IPS-20b (cell line): ENCODE results near the gene F7.

Experiments
- H3K27ac ChIP-seq: one replicate; pipeline ENCODE4 v1.5.1; 2013; ENCODE audit warnings: low read length
- H3K27me3 ChIP-seq: 2 replicates; pipeline ENCODE4 v1.6.1; 2013; ENCODE audit warnings: mild to moderate bottlenecking, low read length, inconsistent platforms; ENCODE audit not compliant: insufficient read depth
- H3K36me3 ChIP-seq: 2 replicates; pipeline ENCODE4 v1.6.1; 2013; ENCODE audit warnings: low read depth, mild to moderate bottlenecking, inconsistent platforms, low read length, moderate library complexity; ENCODE audit not compliant: insufficient read depth
- H3K4me1 ChIP-seq: 2 replicates; pipeline ENCODE4 v1.6.1; 2013; ENCODE audit warnings: mild to moderate bottlenecking, control low read depth, inconsistent platforms, low read length, moderate library complexity; ENCODE audit not compliant: insufficient read depth
- H3K4me3 ChIP-seq: 2 replicates; pipeline ENCODE4 v1.5.1; 2013; ENCODE audit warnings: mild to moderate bottlenecking, low read length, inconsistent platforms
- H3K9ac ChIP-seq: 2 replicates; pipeline ENCODE4 v1.6.1; 2013; ENCODE audit warnings: low read depth, mild to moderate bottlenecking, inconsistent platforms, low read length, moderate library complexity
- H3K9me3 ChIP-seq: 2 replicates; pipeline ENCODE4 v1.6.1; 2013; ENCODE audit warnings: mild to moderate bottlenecking, low read depth, low read length, inconsistent platforms; ENCODE audit not compliant: insufficient read depth

Gene F7

DNA sequence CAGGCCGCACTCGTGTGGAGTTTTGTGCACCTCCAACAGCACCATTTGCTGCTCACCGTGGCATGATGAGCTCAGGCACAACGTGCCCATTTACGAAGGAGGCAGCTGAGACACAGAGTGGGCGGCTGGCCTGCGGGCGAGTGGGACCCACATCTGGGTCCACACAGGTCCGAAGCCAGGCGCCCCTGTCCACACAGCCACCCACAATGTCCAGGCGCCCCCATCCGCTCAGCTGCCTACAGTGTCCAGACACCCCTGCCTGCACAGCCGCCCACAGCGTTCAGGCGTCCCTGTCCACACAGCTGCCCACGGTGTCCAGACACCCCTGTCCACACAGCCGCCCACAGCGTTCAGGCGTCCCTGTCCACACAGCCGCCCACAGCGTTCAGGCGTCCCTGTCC is 42.5 kb upstream of the F7 start:
- Histone ChIP-seq H3K27me3 (no peaks in the 10 kb centered on the region), H3K4me3 (no peak overlapping the region), H3K27ac (no peak overlapping the region), H3K9me3 (no peaks in the 10 kb centered on the region), H3K9ac (no peak overlapping the region), H3K36me3 (no peaks in the 10 kb centered on the region), H3K4me1 (no peaks in the 10 kb centered on the region; the same call in 1 of the 2 replicates)

DNA sequence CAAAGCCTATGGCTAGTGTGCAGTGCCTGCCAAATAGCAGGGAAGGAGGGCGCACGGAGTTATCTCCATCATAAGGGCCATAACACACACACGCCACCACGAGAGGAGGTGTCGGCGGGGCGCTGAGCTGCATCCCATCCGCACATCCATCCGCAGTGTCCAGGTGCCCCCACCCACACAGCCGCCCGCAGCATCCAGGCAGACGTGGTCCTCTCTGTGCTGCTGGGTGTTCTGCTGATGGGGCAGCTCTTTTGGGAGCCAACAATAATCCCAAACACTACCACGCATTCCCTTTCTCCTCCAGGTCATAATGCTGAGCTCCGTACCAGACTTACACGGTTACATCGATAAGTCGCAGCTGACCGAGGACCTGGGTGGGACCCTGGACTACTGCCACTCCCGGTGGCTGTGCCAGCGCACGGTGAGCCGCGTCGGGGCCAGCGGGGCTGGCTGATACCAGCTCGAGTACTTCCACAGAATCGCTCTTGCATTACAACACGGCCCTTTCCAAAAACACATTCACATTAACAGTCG is 41.5 kb upstream of the F7 start:
- no peak overlapping the region for H3K27ac ChIP-seq
- H3K4me1 ChIP-seq, result no peaks in the 10 kb centered on the region; the same call in 1 of the 2 replicates
- H3K36me3 ChIP-seq, result no peaks in the 10 kb centered on the region
- no peaks in the 10 kb centered on the region for H3K27me3 ChIP-seq
- no peak overlapping the region for H3K4me3 ChIP-seq
- H3K9me3 ChIP-seq, result no peaks in the 10 kb centered on the region
- H3K9ac ChIP-seq, result no peak overlapping the region

DNA sequence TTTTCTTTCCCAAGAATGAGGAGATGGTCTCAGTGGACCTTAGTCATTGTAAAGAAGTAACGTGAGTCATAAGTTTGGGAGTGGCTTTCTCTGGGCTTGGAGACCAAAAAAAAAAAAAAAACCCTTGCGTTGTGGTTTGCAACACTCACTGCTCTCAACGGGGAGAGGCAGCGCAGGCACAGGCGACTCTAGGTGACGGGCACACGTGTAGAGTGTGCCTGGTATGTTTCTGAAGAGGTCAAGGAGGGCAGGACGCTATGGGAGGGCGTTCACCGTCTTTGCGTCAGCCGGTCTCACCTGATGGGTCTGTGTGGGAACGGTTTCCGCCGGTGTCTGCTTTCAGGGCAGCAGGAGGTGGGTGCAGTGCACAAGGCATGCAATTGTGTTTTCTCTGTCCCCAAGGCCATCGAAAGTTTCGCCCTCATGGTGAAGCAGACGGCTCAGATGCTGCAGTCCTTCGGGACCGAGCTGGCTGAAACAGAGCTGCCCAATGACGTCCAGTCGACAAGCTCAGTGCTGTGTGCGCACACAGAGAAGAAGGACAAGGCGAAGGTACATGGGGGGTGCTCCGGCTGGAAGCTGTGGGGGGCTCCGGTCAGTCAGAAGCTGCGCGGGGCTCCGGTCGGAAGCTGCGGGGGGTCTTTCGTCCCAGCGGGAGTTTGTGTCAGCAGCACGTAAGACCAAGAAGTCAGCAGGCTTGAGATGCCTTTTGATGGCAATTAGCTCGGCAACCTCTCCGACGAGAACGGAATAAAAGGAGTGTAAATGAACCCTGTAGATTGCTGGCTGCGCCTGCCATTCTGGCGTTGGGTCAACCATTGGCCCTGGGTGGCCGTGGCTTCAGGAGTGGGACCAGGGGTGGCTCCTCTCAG is 40.8 kb upstream of the F7 start:
- Histone ChIP-seq H3K4me1 (no peaks in the 10 kb centered on the region; the same call in 1 of the 2 replicates), H3K9ac (no peak overlapping the region), H3K9me3 (no peaks in the 10 kb centered on the region)

DNA sequence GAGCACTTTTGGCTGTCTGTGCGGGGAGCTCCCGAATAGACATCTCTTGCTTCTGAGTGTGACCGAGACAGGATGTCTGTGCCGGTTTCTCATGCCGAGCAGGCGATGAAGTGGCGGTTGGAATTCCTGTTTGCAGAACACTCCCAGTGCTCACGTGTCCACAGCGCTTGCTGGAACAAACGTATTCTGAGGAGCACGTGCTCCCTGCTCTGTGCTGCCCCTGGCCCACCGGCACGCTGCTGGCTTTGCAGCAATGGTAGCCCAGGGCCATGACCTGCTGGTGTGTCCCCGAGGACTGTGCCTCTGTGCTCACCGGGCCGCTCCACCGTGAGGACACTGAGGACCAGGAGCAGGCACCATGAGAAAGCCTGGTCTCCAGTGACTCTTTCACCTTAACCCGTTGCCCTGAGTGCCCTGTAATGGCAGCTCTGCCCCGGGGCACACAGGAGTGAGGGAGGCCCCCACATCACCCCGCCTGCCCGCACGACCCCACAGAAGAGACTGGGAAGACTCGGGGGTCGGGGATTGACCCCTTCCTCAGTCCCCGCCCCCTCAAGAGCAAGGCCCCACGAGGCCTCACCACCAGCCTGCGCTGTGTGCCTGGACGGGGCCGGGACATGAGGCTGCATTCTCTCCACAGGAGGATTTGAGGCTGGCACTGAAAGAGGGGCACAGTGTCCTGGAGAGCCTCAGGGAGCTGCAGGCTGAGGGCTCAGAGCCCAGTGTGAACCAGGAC is 40.0 kb upstream of the F7 start:
- no peaks in the 10 kb centered on the region; the same call in 1 of the 2 replicates for H3K4me1 ChIP-seq
- H3K27ac ChIP-seq, result no peak overlapping the region
- H3K9ac ChIP-seq, result no peak overlapping the region
- no peaks in the 10 kb centered on the region for H3K36me3 ChIP-seq
- no peak overlapping the region for H3K4me3 ChIP-seq
- no peaks in the 10 kb centered on the region for H3K9me3 ChIP-seq
- no peaks in the 10 kb centered on the region for H3K27me3 ChIP-seq

More for the DNA sequence above, 40.8 kb upstream of the F7 start:
- Histone ChIP-seq H3K27ac (no peak overlapping the region), H3K4me3 (no peak overlapping the region), H3K36me3 (no peaks in the 10 kb centered on the region), H3K27me3 (no peaks in the 10 kb centered on the region)

DNA sequence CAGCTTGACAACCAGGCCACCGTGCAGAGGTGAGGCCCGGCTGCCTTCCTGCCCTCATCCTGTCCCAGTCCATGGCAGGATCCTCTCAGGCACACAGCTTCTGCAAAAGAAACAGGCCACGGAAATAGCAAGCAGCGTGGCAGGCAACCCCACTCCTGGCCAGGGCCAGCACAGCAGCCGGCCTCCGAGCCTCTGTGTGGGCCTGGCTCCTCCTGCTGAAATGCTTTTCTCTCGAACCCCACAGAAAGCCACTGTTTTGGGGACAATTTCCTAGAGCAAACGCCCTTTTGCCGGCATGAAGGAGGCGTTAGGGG is 39.5 kb upstream of the F7 start:
- Histone ChIP-seq H3K36me3 (no peaks in the 10 kb centered on the region), H3K4me1 (no peaks in the 10 kb centered on the region; the same call in 1 of the 2 replicates), H3K9me3 (no peaks in the 10 kb centered on the region), H3K27ac (no peak overlapping the region), H3K4me3 (no peak overlapping the region), H3K9ac (no peak overlapping the region), H3K27me3 (no peaks in the 10 kb centered on the region)

DNA sequence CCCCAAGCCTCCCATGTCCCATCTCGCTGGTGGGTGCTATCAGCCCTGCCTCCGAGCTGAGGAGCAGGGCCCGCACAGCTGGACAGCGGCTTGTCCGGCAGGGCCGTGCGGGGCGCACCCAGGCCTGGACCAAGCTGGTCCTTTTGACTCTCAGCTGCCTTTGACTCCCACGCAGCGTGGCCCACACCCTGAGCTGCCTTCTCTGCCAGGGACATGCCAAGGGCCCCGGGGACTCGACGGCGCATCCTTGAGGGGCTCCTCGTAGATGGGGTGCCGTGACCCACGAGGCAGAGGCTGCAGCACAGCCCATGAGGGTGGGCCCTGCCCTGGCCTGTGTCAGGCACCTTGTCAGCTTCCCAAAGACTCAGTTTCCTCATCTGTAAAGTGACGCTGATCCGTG is 38.8 kb upstream of the F7 start:
- Histone ChIP-seq H3K9ac (no peak overlapping the region), H3K4me1 (no peaks in the 10 kb centered on the region; the same call in 1 of the 2 replicates), H3K9me3 (no peaks in the 10 kb centered on the region), H3K27me3 (no peaks in the 10 kb centered on the region), H3K27ac (no peak overlapping the region), H3K4me3 (no peak overlapping the region), H3K36me3 (no peaks in the 10 kb centered on the region)

DNA sequence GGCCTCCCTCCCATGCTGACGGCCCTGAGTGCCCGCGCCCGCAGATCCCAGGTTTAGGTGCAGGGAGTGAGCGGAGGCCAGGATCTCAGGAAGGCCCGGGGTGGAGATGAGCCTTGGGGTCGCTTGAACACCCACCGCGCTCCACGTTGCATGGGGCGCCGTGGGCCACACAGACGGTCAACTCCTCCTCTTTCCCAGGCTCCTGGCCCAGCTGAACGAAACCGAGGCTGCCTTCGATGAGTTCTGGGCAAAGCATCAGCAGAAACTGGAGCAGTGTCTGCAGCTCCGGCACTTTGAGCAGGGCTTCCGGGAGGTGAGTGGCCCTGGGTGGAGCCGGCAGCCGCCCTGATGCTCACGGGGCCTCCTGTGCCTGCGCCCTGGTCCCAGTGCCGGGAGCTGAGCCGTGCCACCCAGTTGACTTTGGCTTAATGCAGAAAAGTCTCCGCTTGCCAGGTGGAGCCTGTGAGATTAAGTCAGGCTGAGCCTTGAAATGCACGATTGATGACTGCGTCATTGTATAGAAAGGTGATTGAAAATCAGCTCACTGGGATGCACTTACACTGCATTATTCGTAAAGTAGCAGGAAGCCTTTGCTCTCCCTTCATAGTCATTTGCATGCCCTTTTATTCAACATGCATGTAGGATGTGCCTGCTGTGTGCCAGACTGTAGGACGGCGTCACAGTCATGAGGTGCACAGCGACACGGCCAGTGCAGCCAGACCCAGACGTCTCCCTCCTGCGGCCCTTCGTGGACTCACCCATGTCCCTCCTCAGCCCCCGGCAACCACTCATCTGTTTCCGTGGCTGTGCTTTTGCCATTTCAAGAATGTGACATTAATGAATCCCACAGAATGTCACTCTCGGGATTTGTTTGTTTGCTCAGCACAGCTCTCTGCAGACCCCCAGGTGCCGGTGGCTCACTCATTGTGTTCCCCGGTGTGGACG is 35.5 kb upstream of the F7 start:
- H3K9me3 ChIP-seq, result no peaks in the 10 kb centered on the region
- no peaks in the 10 kb centered on the region for H3K4me1 ChIP-seq

DNA sequence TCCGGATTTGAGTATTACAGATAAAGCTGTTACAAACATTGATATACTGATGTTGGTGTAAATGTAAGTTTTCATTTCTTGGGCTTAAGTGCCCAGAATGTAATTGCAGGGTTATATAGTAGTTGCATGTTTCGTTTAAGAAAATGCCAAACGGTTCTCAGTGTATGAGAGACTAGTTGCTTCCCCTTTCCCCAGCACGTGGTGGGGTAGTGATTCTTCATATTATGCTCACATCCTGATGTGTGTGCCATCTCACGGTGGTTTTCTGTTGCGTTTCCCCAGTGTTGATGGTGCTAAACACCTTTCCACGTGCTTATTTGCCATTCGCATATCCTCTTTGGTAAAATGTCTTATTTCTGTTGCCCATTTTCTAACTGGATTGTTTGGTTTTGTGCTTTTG is 34.7 kb upstream of the F7 start:
- H3K4me1 ChIP-seq, result no peaks in the 10 kb centered on the region
- no peak overlapping the region for H3K9ac ChIP-seq
- no peaks in the 10 kb centered on the region for H3K9me3 ChIP-seq
- no peak overlapping the region for H3K27ac ChIP-seq
- H3K4me3 ChIP-seq, result no peak overlapping the region
- H3K36me3 ChIP-seq, result no peaks in the 10 kb centered on the region
- no peaks in the 10 kb centered on the region for H3K27me3 ChIP-seq

More for the DNA sequence above, 35.5 kb upstream of the F7 start:
- no peaks in the 10 kb centered on the region for H3K36me3 ChIP-seq
- no peak overlapping the region for H3K9ac ChIP-seq
- no peak overlapping the region for H3K27ac ChIP-seq
- H3K4me3 ChIP-seq, result no peak overlapping the region
- H3K27me3 ChIP-seq, result no peaks in the 10 kb centered on the region

DNA sequence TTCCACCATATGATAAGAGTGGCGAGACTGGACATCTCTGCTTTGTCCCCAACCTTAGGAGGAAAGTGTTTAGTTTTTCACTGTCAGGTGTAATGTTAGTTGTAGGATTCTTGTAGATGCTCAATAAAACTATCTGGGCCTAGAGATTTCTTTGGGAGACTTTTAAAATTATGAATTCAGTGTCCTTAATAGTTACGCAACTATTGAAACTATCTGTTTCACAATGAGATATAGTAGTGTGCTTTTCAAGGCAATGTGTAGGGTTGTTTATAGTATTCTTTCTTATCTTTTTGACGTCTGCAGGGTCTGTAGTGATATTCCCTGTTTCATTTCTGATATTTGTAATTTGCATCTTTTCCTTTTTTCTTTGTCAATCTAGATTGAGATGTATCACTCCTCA is 33.2 kb upstream of the F7 start:
- no peak overlapping the region for H3K27ac ChIP-seq
- H3K36me3 ChIP-seq, result peaks cover 3% of the 10 kb centered on the region; the same call in 1 of the 2 replicates
- no peak overlapping the region for H3K9ac ChIP-seq
- H3K9me3 ChIP-seq, result no peaks in the 10 kb centered on the region
- H3K4me3 ChIP-seq, result no peak overlapping the region
- no peaks in the 10 kb centered on the region for H3K4me1 ChIP-seq
- no peaks in the 10 kb centered on the region for H3K27me3 ChIP-seq

DNA sequence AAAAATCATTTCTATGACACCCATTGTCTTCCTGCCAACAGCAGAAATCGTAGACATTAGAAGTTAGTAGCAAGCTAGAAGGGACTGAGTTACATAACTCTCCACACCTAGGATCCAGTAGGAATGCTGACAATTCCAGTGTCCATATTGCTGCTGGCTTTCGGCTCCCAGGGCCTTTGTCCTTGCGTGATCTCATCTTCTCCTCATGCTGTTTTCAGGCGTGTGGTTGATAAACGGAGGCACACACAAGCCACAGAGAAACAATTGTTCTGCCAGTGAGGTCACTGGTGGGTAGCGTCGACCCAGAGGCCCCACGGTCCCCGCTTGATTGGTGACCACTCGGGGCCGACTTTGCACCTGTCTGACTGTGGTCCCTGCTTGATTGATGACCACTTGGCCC is 31.6 kb upstream of the F7 start:
- Histone ChIP-seq H3K27me3 (no peaks in the 10 kb centered on the region), H3K4me1 (no peaks in the 10 kb centered on the region), H3K4me3 (no peak overlapping the region)

DNA sequence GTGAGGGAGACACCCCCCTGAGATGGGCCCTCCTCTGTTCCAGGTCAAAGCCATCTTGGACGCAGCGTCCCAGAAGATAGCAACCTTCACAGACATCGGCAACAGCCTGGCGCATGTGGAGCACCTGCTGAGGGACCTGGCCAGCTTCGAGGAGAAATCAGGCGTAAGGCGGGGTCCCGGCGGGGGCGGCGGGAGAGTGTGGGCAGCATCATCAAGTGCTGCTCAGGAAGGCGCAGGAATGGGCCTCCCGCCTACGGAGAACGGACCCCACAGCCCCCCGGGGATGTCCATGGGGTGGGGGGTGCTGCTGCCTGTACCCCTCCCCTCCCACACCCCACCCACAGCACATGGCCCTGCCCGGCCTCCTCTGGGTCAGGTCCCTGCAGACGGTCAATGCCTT is 31.2 kb upstream of the F7 start:
- Histone ChIP-seq H3K27ac (no peak overlapping the region), H3K36me3 (peaks cover 5% of the 10 kb centered on the region; the same call in 1 of the 2 replicates), H3K9me3 (no peaks in the 10 kb centered on the region), H3K9ac (no peak overlapping the region), H3K4me1 (no peaks in the 10 kb centered on the region), H3K27me3 (no peaks in the 10 kb centered on the region), H3K4me3 (no peak overlapping the region)

More for the DNA sequence above, 31.6 kb upstream of the F7 start:
- peaks cover 5% of the 10 kb centered on the region; the same call in 1 of the 2 replicates for H3K36me3 ChIP-seq
- no peaks in the 10 kb centered on the region for H3K9me3 ChIP-seq
- no peak overlapping the region for H3K9ac ChIP-seq
- H3K27ac ChIP-seq, result no peak overlapping the region
